GM08714 (cell line): ENCODE measurements around the gene ABCG1.

Source experiments
- H3K4me3 ChIP-seq: fragments of 200-500 bp; sonication (Bioruptor generic); 2 replicates; pipeline ENCODE4 v1.5.1; 2014; ENCODE audit warnings: mild to moderate bottlenecking, low read length, inconsistent platforms
- ZNF274 ChIP-seq: IDR thresholded peaks from 2 replicates; pipeline ENCODE4 v1.6.1; 2012; ENCODE audit warnings: mild to moderate bottlenecking, low read depth, low read length

ABCG1 gene

DNA sequence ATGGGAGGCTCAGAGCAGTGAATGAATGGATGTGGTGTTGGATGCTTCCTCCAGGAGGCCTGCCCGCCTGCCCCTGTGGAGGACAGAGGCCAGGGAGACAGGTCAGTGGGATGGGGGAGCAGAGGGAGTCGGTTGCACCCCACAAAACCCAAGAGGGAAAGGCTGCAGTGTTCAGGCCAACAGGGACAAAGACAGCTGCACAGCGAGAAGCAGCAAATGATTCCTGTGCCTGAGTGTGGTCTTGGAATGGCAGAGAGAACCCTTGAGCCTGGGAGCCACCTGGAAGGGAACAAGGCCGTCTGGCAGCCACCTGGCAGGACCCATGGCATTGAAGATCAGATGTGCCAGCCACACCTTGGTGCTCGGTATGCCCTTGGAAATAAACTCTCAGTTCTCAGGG, 88.2 kb downstream of the ABCG1 start:
- H3K4me3 ChIP-seq: no peak overlapping the region
- no peak for TF ChIP-seq ZNF274

DNA sequence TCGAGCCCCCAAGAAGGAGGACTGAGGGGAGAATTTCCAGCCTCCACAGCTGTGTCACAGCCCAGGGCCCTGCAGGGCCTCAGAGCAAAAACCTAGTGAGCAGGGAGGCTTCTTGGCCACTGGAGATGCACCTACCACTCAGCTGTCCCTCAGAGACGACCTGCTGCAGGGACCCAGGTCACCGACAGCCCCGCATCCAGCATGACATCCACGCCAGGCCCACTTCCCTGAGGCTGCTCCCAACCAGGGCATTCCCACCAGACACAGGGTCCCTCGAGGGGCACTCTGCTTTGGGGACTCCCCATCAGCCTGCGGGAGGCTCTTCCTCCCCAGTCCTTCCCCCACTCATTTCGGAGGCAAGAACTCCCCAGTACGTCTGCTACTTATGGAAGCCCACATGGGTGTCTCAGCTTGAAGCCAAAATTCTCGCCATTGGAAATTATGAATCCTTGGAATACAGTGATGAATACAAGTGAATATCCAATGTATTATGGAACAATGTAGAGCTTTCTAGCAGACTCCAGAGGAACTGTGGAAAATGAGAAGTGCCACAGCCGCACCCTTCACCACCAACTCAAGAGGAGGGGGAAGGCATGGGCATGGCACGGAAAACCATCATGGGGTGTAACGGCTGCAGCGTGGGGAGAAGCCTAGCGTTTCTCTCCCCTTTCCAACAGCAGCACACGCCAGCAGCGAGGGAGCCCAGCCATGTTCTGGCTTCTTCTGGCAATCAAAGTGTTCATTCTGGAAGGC, 89.4 kb downstream of the ABCG1 start:
- no peak overlapping the region for H3K4me3 ChIP-seq
- TF ChIP-seq ZNF274: no peak

DNA sequence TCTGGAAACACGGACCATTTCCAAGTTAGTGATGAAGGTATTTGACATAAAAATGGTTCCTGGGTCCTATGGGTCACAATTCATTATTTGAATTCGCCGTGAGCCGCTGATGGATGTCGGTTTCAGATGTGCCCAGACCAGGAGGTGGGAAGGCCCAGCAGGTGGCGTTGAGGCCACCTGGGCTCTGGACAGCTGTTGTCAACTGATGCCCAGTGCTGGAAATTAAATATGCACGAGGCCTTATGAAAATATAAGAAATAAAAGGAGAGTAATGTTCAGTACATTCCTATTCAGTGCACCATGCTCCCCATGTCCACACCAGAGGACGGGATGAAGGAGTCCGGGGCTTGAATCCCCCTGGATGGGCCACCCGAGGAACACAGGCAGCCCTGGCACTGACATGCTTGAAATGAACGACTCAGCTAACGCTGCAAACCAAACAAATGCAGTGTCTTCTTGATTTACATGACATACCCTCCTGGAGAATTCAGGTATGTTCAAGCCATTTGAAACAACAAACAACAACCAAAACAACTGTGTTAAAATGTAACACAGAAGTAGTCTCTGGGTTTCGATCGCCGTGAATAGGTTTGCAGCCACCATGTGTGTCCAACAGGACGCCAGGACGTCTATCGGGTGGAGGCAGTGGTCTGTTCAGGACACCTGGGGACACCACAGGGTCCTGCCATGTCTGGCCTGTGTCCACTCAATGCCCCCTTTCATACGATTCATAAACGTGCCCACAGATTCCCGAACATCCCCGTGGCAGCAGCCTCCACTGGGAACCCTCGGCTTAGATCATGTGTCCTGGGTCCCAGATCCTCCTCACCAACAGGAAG, 90.2 kb downstream of the ABCG1 start:
- no peak for TF ChIP-seq ZNF274
- H3K4me3 ChIP-seq: no peak overlapping the region

DNA sequence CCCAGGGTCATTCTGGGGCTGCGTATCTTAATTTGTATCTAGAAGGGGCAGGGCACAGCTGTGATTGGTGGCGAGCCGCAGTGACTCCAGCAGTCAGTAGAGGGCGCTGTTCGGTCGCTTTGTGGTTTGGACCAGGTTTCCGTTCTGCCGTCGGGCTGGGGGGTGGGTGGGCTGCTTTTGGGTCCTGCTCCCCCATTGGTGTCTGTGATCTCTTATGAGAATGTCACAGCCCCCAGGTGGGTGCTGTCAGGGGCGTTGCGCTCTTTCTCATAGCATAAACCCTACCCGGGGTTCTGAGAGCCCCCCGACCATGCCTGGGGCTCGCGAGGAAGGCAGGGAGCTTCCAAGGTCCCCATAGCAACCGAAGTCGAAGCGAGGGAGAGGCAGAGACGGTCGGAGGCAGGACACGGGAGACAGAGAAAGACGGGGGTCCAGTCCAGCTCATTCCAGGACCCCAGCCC, 90.8 kb downstream of the ABCG1 start:
- TF ChIP-seq ZNF274: no peak
- no peak overlapping the region for H3K4me3 ChIP-seq

DNA sequence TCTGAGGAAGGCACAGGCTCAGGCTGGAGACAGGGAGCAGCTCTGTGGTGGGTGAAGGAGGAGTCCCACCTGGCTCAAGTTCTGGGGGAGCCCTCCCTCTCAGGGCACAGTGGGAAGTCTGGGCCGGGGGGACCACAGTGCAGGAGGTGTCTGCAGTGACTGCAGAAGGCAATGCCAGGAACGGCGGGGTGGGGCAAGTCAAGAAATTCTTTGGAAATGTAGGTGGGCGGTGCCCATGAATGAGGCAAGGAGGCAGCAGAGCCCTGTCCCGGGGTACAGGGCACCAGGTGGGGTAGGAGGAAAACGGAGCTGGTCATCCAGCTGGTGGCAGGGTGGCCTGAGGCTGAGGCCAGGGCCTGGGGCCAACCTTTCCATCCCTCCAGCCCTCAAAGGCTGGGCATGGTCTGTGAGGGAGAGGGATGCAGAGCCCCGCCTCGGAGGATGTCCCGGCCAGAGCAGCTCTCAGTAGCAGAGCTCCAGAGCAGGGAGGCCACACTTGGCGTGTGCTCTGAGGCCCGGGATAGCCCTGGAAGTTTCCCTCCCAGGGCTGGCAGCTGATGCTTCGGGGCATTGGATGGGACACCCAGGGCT, 91.6 kb downstream of the ABCG1 start:
- no peak for TF ChIP-seq ZNF274
- no peak overlapping the region for H3K4me3 ChIP-seq

DNA sequence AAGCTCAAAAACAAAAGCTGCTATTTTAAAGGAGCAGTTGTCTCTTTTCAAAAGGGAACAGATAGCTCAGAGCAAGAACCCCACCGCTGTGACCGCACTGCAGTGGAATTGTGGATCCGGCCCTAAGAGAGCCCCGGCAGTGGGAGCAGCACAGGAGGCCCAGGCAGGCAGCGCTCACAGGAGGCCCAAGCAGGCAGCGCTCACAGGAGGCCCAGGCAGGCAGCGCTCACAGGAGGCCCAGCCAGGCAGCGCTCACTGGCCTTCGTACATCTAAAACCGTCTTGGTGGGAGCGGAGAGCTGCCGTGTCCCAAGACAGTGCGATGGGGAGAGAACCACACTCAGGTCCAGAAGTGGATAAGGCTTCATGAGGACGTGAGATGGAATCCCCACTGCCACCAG, 92.2 kb downstream of the ABCG1 start:
- H3K4me3 ChIP-seq: no peak overlapping the region
- TF ChIP-seq ZNF274: no peak

DNA sequence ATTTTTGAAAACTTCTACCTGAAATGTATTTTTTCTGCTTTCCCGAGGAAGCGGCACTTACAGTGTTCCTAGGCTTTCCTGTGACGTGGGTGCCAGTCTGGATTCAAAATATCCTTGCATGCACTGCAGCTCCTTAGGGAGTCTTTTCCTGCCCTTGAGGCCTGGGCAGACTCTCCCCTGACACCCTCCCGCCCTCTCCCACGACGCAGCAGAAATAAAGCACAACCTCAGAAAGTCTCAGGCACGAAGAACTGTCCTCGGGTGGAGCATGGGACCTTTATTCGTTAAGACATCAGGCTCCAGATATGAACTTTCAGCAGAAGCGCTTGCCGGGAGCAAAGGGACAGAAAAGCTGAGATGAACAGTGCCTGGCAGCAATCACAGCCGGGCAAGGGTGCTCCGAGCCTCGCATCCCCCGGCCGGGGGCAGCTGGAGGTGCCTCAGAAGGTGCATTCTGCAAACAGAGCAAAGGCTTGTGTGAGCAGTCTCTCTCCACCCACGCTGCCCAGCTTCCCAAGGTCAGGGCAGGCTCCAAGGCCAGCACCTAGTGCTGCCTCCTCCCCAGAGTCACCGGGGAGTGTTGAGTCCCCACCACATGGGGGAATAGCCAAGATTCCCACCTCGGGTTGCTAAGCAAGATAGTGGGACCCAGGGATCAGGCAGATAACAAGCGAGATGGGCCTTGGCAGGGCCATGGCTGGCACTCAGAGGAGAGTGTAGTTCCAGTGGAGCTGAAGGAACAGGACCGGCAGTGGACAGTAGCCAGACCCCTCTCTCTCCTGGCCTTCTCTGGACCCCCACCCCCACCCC, 93.1 kb downstream of the ABCG1 start:
- TF ChIP-seq ZNF274: no peak
- H3K4me3 ChIP-seq: no peak overlapping the region

DNA sequence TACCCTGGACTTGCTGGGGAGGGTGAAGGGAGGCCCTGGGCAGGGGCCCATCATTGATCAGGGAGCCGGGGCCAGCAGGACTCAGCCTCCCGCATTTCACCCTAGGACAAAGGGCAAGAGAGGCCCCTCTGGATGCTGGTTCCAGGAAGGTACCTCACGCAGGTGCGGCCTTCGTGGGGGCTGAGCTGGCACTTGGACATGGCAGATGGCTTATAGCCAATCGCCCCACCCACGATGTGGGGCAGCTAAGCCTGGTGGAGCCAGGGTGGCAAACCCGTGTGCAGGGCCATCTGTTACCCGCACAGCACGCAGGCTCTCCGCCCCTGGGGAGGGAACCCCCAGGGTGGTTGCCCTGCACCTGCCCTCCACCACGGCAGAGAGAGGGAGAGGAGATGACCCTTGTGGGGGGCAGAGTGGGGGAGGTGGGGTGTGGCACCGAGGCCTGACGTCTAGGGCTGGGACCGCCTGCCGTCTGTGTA, 93.7 kb downstream of the ABCG1 start:
- H3K4me3 ChIP-seq: no peak overlapping the region
- TF ChIP-seq ZNF274: no peak

DNA sequence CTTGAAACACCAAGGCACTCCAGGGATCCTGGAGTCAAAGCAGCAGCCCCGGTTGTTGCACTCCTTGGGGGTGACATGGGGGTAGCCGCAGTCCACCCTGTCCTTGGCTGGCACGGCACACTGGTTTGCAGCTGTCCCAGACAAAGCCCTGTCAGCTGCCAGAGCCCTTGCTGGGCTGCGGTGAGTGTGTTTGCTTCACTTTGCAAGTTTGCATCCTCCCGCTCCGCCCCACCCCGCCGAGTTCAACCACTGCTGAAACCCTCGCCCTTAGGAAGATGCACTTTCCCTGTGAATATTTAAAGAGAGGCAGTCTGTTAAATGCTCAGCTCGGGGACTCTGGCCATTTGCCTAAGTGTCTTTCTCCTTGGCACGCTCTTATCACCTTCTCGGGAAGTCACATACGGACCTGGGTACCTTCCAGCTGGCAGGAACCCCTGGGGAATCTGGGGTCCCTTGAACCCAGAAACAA, 94.6 kb downstream of the ABCG1 start:
- no peak for TF ChIP-seq ZNF274
- H3K4me3 ChIP-seq: no peak overlapping the region

DNA sequence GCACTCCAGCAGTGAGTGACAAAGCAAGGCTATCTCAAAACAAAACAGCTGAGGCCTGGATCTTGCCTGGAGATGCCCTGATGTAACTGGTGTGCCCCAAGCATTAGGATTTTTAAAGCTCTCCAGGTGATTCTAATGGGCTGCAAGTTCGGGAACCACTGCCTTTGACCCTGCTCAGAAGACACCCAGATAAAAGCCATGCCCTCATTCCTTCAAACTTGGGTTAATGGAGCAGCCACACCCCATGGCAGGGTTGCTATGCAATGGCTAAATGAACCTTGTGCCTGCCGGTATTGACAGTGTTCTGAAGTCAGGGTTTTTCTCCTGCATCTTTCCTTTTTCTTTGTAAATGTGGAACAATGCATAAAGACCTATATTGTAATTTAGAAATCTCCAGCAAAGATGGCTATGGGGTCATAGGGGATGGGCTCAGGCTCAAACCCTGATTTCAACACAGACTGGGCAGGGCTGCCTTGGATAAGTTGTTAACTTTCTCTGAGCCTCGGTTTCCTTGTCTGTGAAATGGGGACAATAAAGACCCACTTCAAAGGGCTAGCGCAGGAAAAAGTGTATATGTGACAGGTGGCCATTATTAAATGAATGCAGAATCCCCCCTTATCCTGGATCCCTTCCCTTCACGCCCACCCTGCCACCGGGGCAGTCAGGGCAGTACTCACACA, 95.8 kb downstream of the ABCG1 start:
- H3K4me3 ChIP-seq: no peak overlapping the region

DNA sequence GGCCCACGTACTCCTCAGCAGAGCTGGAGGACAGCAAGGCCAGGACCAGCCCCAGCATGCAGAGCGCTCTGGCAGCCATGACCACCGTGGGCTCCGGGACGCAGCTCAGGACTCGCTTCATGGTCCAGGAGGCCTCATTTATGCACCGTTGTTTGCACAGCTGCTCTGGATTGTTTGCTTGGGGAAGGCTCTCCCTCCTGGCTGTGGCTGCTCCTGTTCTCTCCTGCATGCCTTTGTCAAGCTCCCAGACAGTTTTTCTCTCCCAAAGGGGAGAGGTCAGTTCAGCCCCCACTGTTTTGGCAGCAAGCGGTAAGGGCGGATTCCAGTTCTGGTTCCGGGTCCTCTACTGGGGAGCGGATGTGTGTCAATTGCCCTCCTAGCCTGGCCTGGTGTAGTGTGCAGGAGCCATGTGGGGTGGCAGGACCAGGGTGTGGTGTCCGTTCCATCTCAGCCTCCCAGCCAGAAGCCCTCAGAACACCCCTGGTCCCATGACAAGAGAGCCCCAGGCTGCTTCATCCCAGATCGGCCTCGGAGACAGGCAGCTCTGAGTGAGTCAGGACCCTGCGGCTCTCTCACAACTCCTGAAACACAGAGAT, 96.5 kb downstream of the ABCG1 start, which contains the start of gene TFF3:
TSS of gene TFF3 (minus strand) at position 114 of the 596 bp plus-strand sequence. CDS start at position 79, 35 bp downstream.
- TF ChIP-seq ZNF274: no peak
- H3K4me3 ChIP-seq: no peak within 1 kb of the TSS

More for the DNA sequence above, 95.8 kb downstream of the ABCG1 start:
- TF ChIP-seq ZNF274: no peak

DNA sequence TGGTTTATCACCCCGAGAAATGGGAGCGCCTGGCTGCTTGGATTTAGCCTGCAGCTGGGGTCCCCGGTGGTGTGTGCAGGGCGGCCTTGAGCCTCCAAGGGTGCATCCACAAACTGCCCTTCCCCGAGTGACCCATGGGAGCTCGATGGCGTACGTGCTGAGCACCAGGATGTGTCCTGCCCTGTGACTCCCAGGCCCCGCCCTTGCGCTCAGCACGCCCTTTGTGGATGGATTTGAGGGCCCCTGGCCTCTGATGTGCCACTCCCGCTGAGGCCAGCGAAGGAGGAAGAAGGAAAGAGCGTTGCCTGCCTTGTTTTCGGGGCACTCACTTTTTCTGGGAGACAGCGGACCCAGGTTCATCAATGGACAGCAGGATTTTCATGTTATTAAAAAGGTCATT, 98.0 kb downstream of the ABCG1 start:
- TF ChIP-seq ZNF274: no peak

DNA sequence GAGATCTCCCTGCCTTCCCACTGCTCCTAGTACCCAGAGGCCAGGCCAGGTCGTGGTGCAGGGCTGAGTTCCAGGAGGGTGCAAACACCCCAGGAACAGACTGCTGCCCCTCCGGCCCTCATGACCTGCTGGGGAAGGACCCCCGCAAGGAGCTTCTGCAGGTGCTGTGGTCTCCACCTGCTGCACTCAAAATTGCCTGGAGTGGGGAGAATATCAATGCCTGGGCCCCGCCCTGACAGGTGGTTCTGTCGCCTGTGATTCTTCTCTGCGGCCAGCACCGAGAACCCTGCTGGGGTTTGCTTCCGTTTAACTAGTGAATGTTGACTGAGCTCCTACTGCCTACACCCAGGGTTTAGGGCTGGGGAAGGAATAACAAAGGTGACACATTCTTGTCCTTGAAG, 98.4 kb downstream of the ABCG1 start:
- H3K4me3 ChIP-seq: no peak overlapping the region
- TF ChIP-seq ZNF274: no peak

More for the DNA sequence above, 98.0 kb downstream of the ABCG1 start:
- H3K4me3 ChIP-seq: no peak overlapping the region
